RWPE2 (cell line): ENCODE results near the gene UCHL5.

Source experiments
- ATAC-seq: fragments of 200-7000 bp; cut with Tn5 transposase; 3 replicates; pipeline ENCODE4 v1.9.1; 2021; ENCODE audit warnings: low read depth
- DNase-seq: peaks from one replicate; pipeline ENCODE4 v3.0.0-alpha.2; 2020; ENCODE audit warnings: low spot score
- H3K27ac ChIP-seq: fragments of 450-650 bp; 2 replicates; pipeline ENCODE4 v1.5.1; 2017; ENCODE audit warnings: mild to moderate bottlenecking; ENCODE audit not compliant: poor library complexity, severe bottlenecking
- H3K27me3 ChIP-seq: fragments of 250-450 bp; sonication (Bioruptor Pico); 2 replicates; pipeline ENCODE4 v1.5.1; 2021; ENCODE audit warnings: mild to moderate bottlenecking, moderate library complexity; ENCODE audit not compliant: insufficient read depth, poor library complexity, severe bottlenecking
- H3K36me3 ChIP-seq: fragments of 250-450 bp; sonication (Bioruptor Pico); 2 replicates; pipeline ENCODE4 v1.5.1; 2020; ENCODE audit warnings: low read depth, mild to moderate bottlenecking, moderate library complexity
- H3K4me1 ChIP-seq: fragments of 250-450 bp; sonication (Bioruptor Pico); 2 replicates; pipeline ENCODE4 v1.5.1; 2021; ENCODE audit warnings: mild to moderate bottlenecking, moderate library complexity; ENCODE audit not compliant: insufficient read depth, poor library complexity, severe bottlenecking
- H3K4me3 ChIP-seq: fragments of 250-450 bp; sonication (Bioruptor Pico); 2 replicates; pipeline ENCODE4 v1.5.1; 2021; ENCODE audit warnings: mild to moderate bottlenecking, moderate library complexity; ENCODE audit not compliant: severe bottlenecking
- H3K9me3 ChIP-seq: fragments of 250-450 bp; sonication (Bioruptor Pico); 2 replicates; pipeline ENCODE4 v1.5.1; 2021; ENCODE audit warnings: mild to moderate bottlenecking, moderate library complexity; ENCODE audit not compliant: severe bottlenecking
- CTCF ChIP-seq: fragments of 450-650 bp; IDR thresholded peaks from one replicate; pipeline ENCODE4 v1.5.1; 2017; ENCODE audit warnings: mild to moderate bottlenecking, moderate library complexity; ENCODE audit not compliant: poor library complexity, severe bottlenecking

UCHL5 gene

GRCh38 chr1:192979542-192979941 is 79.6 kb downstream of the UCHL5 start:
- ATAC-seq (no peak), DNase-seq (no peak)
- no peak for TF ChIP-seq CTCF
- H3K27me3 ChIP-seq = no peaks in the 10 kb centered on the region
- no peak overlapping the region for H3K27ac ChIP-seq
- H3K36me3 ChIP-seq = no peaks in the 10 kb centered on the region
- H3K9me3 ChIP-seq = no peaks in the 10 kb centered on the region
- peaks cover 4% of the 10 kb centered on the region for H3K4me1 ChIP-seq
- H3K4me3 ChIP-seq = no peak overlapping the region

DNA sequence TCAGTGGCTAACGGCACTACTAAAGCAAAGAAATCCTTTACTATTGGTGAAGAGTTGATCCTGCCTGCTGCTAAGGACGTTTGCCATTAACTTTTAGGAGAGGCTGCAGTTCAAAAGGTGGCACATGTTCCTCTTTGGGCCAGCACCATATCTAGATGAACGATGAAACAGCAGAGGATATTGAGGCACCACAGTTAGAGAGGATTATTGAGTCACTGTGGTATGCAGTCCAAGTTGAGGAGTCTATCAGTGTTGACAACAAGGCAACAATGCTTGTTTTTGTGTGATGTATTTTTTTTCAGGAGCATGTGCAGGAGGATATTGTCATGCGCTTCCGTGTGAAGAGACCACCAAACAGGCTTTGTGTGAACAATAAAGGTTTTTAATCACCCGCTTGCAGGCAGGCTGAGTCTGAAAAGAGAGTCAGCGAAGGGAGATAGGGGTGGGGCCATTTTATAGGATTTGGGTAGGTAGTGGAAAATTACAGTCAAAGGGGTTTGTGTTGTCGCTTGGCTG is 80.9 kb downstream of the UCHL5 start:
- ATAC-seq = no peak
- no peaks in the 10 kb centered on the region for H3K9me3 ChIP-seq
- no peak overlapping the region for H3K27ac ChIP-seq
- H3K4me1 ChIP-seq = peaks cover 4% of the 10 kb centered on the region
- H3K27me3 ChIP-seq = no peaks in the 10 kb centered on the region
- TF ChIP-seq CTCF = no peak
- no peaks in the 10 kb centered on the region for H3K36me3 ChIP-seq
- no peak for DNase-seq
- no peak overlapping the region for H3K4me3 ChIP-seq

DNA sequence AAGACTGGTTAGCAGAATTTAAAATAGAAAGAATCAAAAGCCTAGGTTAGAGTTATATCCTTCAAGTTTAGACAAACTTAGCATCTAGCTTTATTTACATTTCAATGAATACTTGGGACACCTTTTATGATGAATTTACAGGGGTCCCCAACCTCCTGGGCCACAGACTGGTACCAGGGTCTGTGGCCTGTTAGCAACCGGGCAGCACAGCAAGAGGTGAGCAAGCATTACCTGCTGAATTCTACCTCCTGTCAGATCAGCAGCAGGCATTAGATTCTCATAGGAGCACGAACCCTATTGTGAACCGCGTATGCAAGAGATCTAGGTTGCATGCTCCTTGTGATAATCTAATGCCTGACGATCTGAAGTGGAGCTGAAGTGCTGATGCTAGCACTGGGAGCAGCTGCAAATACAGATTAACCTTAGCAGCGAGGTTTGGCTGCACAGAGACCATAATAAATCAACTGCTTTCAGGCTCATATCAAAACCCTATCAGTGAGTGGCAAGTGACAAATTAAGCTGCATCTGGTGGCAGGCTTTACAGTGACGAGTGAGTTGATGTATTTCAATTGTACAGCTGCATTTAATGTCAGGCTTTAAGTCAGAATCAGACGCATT is 82.0 kb downstream of the UCHL5 start:
- peaks cover 4% of the 10 kb centered on the region for H3K4me1 ChIP-seq
- no peak for TF ChIP-seq CTCF
- H3K27ac ChIP-seq = no peak overlapping the region
- H3K4me3 ChIP-seq = no peak overlapping the region
- ATAC-seq (no peak), DNase-seq (no peak)
- no peaks in the 10 kb centered on the region for H3K9me3 ChIP-seq
- H3K27me3 ChIP-seq = no peaks in the 10 kb centered on the region
- no peaks in the 10 kb centered on the region for H3K36me3 ChIP-seq

DNA sequence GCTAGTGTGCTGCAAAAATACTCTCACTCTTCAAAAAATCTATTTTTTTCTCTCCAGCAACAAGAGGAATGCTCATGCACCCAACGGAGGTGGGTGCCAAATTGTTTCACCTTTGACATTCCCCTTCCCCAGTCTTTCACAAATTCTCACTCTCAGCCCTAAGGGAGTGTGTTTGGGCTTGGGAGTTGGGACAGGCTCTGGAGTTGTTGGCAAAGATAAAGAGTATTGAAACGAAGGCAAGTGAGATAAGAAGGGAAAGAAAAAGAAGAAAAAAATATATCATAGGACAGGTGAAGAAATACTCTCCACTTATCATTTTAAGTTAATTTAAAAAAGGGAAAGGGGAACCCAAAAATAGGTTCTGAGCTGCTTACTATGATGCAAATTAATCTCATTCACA is 82.6 kb downstream of the UCHL5 start:
- no peak for ATAC-seq
- DNase-seq = no peak
- Histone ChIP-seq H3K36me3 (no peaks in the 10 kb centered on the region), H3K4me3 (no peak overlapping the region), H3K27me3 (no peaks in the 10 kb centered on the region), H3K9me3 (no peaks in the 10 kb centered on the region), H3K4me1 (peaks cover 4% of the 10 kb centered on the region), H3K27ac (no peak overlapping the region)
- TF ChIP-seq CTCF = no peak

- DNase-seq = no peak
- no peak overlapping the region for H3K27ac ChIP-seq
- H3K4me3 ChIP-seq = no peak overlapping the region
Observed at GRCh38 chr1:192974701-192975100, 84.5 kb downstream of the UCHL5 start.

More at GRCh38 chr1:192974701-192975100, 84.5 kb downstream of the UCHL5 start:
- ATAC-seq = peak; percentile 82
- no peak for TF ChIP-seq CTCF
- Histone ChIP-seq H3K9me3 (no peaks in the 10 kb centered on the region), H3K36me3 (no peaks in the 10 kb centered on the region), H3K27me3 (no peaks in the 10 kb centered on the region), H3K4me1 (peaks cover 4% of the 10 kb centered on the region)
